HCEC 1CT (cell line): ENCODE data around the gene TBC1D2B.
A peak's percentile ranks its signal among the peaks of the same experiment; 100 is the strongest.

Source experiments
- DNase-seq: peaks from one replicate; pipeline ENCODE4 v3.0.0-alpha.2; 2017

Gene TBC1D2B

DNA sequence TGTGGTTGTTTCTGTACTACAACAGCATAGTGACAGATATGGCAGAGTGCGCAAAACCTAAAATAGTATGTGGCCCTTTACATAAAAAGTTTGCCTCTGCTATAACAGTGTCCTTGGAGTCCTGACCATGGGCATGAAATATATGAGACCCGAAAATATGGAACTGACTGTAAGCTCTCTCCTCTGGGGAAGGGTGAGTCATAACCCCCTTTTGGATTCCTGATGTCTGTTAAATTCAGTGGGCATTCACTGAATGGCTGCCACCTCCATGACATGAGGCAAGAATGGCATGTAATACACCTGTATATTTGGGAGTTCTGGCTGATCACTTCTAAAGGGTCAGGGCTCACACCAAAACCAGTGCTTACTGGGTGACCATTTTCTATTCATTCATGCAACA is 6.1 kb downstream of the TBC1D2B start:
- DNase-seq, result no peak

- DNase-seq, result no peak
Observed at GRCh38 chr15:78070049-78070700, 7.3 kb downstream of the TBC1D2B start.

DNA sequence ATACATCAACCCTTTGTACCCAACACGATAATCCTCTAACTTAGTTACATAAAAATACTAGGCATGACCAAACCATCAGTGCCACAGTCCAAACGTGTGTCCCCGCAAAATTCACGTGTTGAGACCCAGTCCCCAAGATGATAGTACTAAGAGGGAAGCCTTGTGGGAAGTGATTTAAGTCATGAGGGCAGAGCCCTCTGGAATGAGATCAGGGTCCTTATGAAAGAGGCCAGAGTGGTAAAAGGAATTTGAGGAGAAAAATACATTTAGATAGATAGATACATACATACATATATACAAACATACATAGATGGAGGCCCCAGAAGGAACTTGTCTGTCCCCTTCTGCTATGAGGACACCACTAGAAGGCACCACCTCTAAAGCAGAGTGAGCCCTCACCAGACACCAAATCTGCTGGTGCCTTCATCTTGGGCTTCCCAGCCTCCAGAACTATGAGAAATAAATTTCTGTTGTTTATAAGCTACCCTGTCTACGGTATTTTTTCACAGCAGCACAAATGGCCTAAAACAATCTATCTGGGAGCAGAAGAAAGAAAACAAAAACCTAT is 8.0 kb downstream of the TBC1D2B start:
- no peak for DNase-seq

DNA sequence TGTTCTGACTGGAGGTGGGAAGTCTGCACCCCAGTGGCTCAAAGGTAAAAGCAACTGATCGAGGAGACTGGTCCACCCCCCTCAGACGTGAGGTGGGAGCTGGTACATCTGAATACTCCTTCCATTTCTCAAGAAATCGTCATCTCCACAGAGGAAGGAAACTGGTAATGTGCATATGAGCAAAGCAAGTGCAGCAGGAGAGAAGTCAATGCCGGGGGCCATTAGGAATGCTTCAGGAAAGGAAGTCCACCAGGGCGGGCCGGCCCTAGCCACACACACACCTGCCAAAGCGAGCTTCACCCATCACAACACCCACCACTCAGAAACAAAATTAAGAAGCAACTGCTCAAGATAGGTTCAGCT is 8.5 kb downstream of the TBC1D2B start:
- DNase-seq, result no peak

- DNase-seq, result no peak
Observed at GRCh38 chr15:78067328-78068228, 9.9 kb downstream of the TBC1D2B start.

DNA sequence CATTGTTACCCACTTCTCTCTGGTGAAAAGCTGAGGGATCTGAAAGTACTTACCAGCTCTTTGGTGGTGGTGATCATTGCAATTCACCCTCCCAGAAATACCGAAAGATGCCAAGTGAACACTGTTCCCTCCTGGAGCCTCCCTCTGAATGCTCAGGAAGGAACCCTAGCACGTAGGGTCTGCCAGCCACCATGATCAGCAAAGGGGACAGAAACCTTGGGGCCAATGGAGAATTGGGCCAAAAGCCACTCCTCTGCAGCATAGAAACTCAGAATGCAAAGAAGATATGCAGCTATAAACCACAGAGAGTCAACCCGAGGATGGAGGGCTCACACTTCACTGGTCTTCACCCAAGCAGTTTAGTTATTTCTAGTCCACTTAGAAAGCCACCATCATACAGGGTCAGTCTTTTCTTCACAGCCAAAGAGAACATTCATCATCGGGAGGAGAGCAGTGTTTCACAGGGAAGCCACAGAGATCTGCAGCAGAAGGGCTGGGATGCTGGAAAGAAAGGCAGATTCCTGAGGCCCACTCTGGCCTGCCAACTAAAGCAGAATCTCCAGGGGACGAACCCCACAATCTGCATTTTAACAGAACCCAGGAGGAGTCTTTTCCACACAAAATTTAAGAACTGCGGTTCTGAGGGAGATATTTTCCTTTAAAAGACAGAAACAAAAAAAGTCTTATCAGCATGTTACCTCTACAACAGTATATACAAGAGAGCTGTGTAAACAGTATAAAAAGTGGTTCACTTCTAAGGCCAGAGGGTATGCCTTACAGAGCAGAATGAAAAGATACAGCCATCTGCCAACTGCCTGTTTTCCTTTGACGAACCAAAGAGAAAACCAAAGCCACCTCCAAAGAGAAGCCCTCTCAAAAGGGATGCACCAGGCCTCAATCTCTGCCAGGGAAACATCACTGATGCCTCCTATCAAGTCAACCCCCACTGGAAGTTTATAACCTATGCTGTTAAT is 11.3 kb downstream of the TBC1D2B start:
- DNase-seq, result no peak

DNA sequence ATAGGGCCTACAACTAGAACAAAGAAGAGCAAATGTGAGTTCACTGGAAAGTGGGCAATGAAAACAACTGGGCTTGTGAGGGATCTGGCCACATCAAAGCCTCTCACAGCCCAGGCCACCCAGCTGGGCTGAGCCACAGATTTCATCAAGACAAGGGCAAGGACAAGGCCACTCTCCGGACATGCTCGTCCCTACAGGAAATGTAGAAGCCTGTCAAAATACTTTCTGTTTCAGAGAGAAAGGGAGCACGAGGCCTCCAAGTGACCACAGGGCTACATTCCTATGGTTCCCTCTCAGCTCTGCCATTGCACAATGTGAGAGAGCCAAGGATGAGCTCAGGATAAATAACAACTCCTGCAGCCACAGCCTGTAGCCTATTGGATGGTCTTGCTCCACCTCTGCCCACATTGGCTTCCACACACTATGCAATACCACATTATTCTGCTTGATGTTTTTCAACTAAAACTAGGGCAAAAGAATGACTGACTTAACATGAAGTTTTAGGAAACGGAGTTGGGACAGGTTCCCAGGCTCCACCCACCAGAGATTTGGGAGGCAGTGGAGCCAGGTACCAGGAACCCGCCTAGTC is 12.1 kb downstream of the TBC1D2B start:
- peak; percentile 99 for DNase-seq

DNA sequence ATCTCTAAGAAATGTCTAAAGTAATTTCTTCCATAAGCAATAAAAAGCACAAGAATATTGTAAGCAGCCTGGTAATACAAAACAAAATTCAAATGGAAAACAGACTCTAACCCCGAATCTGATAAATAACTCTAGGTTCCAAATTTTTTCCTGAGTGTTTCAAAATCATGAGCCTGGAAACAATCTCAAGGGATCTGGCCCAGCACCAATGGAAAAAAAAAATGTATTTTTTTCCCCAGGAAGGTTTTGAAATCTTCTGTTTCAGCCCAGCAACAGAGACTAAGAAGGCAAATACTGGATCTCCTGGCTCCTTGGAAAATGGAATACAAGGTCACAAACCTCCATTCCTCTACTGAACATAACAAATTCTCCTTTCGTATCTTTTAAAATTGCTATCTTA is 13.0 kb downstream of the TBC1D2B start:
- DNase-seq, result no peak

DNA sequence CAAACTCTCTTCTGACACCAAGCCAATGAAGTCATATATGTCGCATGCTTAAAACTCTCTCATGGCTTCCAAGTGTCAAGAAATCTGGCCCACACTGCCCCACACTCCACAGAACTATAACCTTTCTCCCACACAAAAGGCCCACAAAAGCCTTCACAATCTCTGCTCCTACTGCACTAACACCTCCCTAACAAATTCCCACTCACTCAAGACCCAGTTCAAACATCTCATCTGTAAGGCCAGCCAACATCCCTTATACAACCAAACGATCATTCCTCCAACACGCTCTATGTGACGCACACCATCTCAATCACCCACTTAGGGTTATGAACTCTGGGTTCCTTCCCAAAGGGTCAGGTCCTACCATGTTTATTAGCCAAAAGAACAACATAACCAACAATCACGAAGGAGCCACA is 13.5 kb downstream of the TBC1D2B start:
- DNase-seq, result no peak

- DNase-seq, result no peak
Observed at GRCh38 chr15:78063217-78063616, 14.3 kb downstream of the TBC1D2B start.

GRCh38 chr15:78061963-78062427 is 15.5 kb downstream of the TBC1D2B start:
- peak; percentile 36 for DNase-seq

DNA sequence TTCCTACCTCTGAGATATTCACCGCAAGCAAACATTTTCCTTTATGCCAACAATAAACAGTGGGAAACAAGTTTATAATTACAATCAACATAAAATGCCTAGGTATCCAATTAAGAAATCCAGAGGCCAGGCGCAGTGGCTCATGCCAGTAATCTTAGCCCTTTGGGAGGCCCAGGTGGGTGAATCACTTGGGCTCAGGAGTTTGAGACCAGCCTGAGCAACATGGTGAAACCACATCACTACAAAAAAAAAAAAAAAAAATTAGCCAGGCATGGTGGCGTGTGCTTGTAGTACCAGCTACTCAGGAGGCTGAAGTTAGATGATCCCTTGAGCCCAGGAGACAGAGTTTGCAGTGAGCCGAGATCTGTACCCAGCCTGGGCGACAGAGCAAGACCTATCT is 17.3 kb downstream of the TBC1D2B start:
- no peak for DNase-seq

DNA sequence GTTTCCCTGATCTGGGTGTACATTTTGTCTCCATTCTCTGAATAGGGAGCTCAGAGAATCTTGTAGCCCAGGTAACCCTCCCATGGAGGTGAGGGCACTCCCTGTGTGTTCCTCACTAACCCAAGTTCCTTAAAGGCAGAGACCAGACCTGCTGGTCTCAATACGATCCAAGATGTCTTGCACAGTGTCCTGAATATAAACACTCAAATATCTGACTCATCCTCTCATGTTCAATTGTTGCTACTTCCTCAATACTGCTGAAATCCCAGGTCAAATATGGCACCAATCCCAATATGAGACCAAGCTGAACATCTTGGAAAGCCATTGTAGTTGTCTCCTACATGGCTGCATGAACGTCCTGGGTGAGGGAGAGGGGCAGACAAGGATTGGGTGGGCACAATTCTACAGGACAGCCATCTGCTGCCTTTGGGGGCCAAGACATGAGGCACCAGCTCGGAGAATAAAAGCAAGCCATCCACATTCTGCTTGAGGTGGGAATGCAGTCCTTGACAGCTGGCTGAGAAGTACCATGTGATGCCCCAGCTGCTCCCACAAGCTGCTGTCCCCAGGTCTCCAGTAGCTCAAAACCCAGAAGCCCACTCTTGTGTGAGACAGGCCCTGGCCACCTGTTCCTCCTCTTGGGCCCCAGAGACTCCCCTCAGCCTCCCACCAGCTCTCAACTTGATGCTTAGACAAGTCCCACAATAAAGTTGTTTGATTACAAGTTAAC is 18.2 kb downstream of the TBC1D2B start:
- DNase-seq, result peak; percentile 71

- no peak for DNase-seq
Observed at GRCh38 chr15:78058401-78058935, 19.0 kb downstream of the TBC1D2B start.

DNA sequence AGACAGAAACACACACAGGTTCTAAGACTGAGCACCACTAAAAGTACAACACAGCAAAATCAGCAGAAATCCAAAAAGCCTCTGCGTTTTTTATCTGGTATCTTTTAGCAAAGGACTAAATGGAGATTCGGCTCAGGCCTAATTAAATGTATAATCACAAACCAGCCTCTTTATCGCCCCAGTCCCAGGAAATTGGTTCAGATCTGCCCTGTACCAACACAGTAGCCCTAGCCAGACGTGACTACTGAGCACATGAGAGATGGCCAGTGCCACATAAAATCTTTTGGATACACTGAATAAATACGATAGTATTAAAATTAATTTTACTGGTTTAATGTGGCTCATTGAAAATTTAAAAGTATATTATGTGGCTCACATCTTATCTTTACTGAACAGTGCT is 19.7 kb downstream of the TBC1D2B start:
- DNase-seq, result no peak

DNA sequence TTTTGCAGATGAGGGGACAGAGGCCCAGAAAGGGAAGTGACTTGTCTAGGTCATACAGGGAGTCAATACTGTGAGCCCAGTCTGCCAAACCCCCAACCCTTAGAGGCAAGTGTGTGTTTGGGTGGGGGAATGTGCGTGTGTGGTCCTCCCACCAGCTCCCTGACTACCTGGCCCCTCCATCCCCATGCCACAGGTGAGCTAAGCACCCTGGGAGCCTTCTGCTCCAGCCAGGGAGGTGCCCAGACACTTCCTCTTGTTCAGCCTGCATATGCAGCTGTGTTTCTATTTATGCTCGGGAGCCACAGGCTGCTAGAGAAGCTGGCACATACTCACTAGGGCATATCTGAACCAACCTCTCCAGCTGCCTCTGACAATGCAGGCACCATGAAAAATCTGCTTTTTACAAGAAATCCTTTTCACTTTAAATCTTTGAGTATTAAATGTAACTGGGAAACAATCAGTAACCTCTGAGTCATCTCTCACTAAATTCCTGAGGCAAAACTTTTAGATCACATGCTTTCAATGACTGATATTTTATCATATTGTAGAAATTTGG is 20.7 kb downstream of the TBC1D2B start:
- peak; percentile 72 for DNase-seq

DNA sequence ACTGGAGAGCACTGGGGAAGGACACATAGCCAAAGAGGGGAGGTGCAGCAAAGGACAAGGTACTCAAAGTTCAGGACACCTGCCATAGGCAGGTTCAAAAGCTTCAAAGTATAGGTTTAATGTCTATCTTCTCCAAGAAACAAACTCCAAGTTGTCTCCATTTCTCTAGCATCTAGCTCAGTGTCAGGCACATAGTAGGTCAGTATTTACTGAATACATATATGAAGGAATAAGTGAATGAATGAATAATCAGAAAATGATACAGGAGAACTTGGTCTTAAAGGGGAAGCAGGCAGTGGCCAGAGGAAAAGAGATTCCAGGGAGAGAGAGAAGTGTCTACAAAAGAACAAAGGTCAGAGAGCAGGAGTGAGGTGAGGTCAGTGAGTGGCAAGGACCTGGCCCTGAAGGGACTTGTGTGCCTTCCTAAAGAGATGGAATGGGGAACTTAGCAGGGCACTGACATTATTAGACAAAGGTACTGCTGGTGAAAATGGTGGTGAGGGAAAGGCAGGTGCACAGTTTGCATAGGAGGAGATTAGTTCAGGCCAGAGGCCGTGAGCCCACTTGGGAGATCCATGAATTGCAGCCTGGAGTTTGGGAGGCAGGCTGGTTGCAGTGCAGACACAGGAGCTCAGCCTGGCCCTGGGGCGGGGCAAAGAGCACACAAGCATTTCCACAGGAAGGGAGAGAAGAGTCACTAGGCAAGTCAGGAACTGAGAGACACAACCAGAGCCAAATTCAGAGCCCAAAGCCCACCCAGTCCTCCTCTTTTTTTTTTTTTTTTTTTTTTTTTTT is 21.4 kb downstream of the TBC1D2B start:
- peak; percentile 64 for DNase-seq

GRCh38 chr15:78054966-78055365 is 22.5 kb downstream of the TBC1D2B start:
- no peak for DNase-seq

- DNase-seq, result no peak
Observed at GRCh38 chr15:78054518-78054917, 23.0 kb downstream of the TBC1D2B start.

- DNase-seq, result no peak
Observed at GRCh38 chr15:78052545-78052944, 25.0 kb downstream of the TBC1D2B start.
